Measurements from ENCODE around the gene SGTA. TPM values are rescaled to one million over a fixed set of nuclear protein-coding genes. Genes with fewer than 3 reads are reported as not detected.

SGTA gene
- total and polyA plus RNA-seq, 9 of the 15 experiments (the other 6 are each of a cell fraction or from before 2014, with no cell fraction given), result 1.4 to 110 (median 49.9) TPM

GRCh38 chr19:2722541-2723344 lies 60.3 kb downstream of the SGTA start:
- DNase-seq (ENCODE audit: extremely low read depth in 1 of 4, low spot score in 3 of 4) (peak; percentile 60 to 74 (median 69)), ATAC-seq (peak; percentile 60), FAIRE-seq (peak; percentile 68)
- Histone ChIP-seq H3K27me3 (ENCODE audit: control insufficient read depth in 2 of 2, insufficient read depth in 2 of 2, low read length in 2 of 2) (peaks cover 2 to 10% of the 10 kb centered on the region in 2 experiments; a peak in 2 of 5 replicates), H3K4me2 (ENCODE audit: insufficient read depth, low read length) (peak overlapping the region; percentile 30), H3K4me3 (no peak overlapping the region), H3K9me1 (ENCODE audit: control insufficient read depth, insufficient read depth, low read length) (no peaks in the 10 kb centered on the region), H3K9me3 (replicated peaks; ENCODE audit: control insufficient read depth, insufficient read depth, low read depth, low read length) (no peaks in the 10 kb centered on the region), H2AFZ (ENCODE audit: low read depth, low read length) (peak overlapping the region; percentile 67), H3K79me2 (ENCODE audit: control insufficient read depth, insufficient read depth, low read length) (no peaks in the 10 kb centered on the region), H3K27ac (ENCODE audit: extremely low read depth, low read depth, low read length) (peak overlapping the region; percentile 10; the same call in 2 of the 3 replicates), H3K36me3 (ENCODE audit: control insufficient read depth, insufficient read depth, low read length) (no peaks in the 10 kb centered on the region), H3K4me1 (replicated peaks in 1 of 2; ENCODE audit: control insufficient read depth in 2 of 2, insufficient read depth in 2 of 2, low read length in 2 of 2) (peaks cover 17 to 64% of the 10 kb centered on the region in 2 experiments), H4K20me1 (replicated peaks; ENCODE audit: control insufficient read depth, insufficient read depth, low read length) (peaks cover 7% of the 10 kb centered on the region; the same call in 1 of the 2 replicates), H3K9ac (ENCODE audit: insufficient read depth in 1 of 2, low read depth in 2 of 2, low read length in 2 of 2) (peak overlapping the region in 1 of 2 experiments; percentile 91; a peak in 3 of 4 replicates)
- POLR2A ChIA-PET, result interaction anchor here (0.6 to 1.6 kb wide), 7 partner anchors 10 to 144 kb away, joined by 3 to 4 read pairs (median 3); partner anchors contain the start of gene SGTA
- intact Hi-C loops (cut with micrococcal nuclease), result no loop called here
- in situ Hi-C loops (cut with MboI), result no loop called here
- 23% methylated on average over 26 of the region's 28 CpGs for WGBS (ENCODE audit: insufficient coverage, low coverage, missing lambda C conversion rate)
- CTCF ChIA-PET (ENCODE audit: low intra/inter-chr PET ratio), result no interaction called here
- BruUV-seq (replicated peaks), result no TSS peak
- TF ChIP-seq MGA (IDR thresholded peaks at IDR 0.05) (peak; percentile 87), ZBTB17 (CRISPR knock-in tag; IDR thresholded peaks at IDR 0.05) (peak; percentile 63), ZFP36 (IDR thresholded peaks at IDR 0.05; ENCODE audit: low read depth, low read length, partially characterized antibody) (peak; percentile 59), FIP1L1 (IDR thresholded peaks at IDR 0.05; ENCODE audit: low read depth, low read length, poor library complexity, severe bottlenecking) (peak; percentile 41), TRIM28 (IDR thresholded peaks at IDR 0.05) (no peak), ZBTB12 (CRISPR knock-in tag; IDR thresholded peaks at IDR 0.05) (peak; percentile 62), HNRNPLL (IDR thresholded peaks at IDR 0.05; ENCODE audit: low read depth, low read length, poor library complexity, severe bottlenecking) (no peak), ELF4 (CRISPR knock-in tag; IDR thresholded peaks at IDR 0.05) (no peak)

All from K562 (cell line).